Neural cell (in vitro differentiated cells): ENCODE data around the gene ATG7. TPM values are rescaled to one million over a fixed set of nuclear protein-coding genes. Genes with fewer than 3 reads are reported as not detected.

Experiments
- H2AFZ ChIP-seq: fragments of 200-600, 300-800 bp; sonication (generic), shearing (Covaris generic); 2 replicates; pipeline ENCODE4 v1.6.0; 2014; ENCODE audit warnings: low read depth, mild to moderate bottlenecking, antibody characterized with exemption, low read length, moderate library complexity
- H3F3A ChIP-seq: fragments of 200-600 bp; shearing (Covaris generic); 2 replicates; pipeline ENCODE4 v1.6.1; 2016; ENCODE audit warnings: mild to moderate bottlenecking, moderate library complexity, mixed read lengths, antibody characterized with exemption, low read length; ENCODE audit not compliant: insufficient read depth, poor library complexity, severe bottlenecking
- H3K27ac ChIP-seq: fragments of 200-600, 300-800 bp; sonication (generic), shearing (Covaris generic); 2 replicates; pipeline ENCODE4 v1.5.1; 2014; ENCODE audit warnings: mild to moderate bottlenecking, low read length, moderate library complexity
- H3K27me3 ChIP-seq: fragments of 300-800, 200-600 bp; sonication (generic), shearing (Covaris generic); 2 replicates; pipeline ENCODE4 v1.6.0; 2014; ENCODE audit warnings: mild to moderate bottlenecking, low read depth, low read length, moderate library complexity; ENCODE audit not compliant: insufficient read depth
- H3K36me3 ChIP-seq: fragments of 300-800, 200-600 bp; sonication (generic), shearing (Covaris generic); 2 replicates; pipeline ENCODE4 v1.5.1; 2014; ENCODE audit warnings: mild to moderate bottlenecking, antibody characterized with exemption, low read length, moderate library complexity; ENCODE audit not compliant: insufficient read depth
- H3K4me2 ChIP-seq: fragments of 300-800, 200-600 bp; sonication (generic), shearing (Covaris generic); 2 replicates; pipeline ENCODE4 v1.6.0; 2014; ENCODE audit warnings: mild to moderate bottlenecking, low read length
- H3K4me3 ChIP-seq: fragments of 300-800, 200-600 bp; sonication (generic), shearing (Covaris generic); 2 replicates; pipeline ENCODE4 v1.5.1; 2014; ENCODE audit warnings: mild to moderate bottlenecking, low read length, moderate library complexity
- H3K79me2 ChIP-seq: fragments of 200-600 bp; shearing (Covaris generic); replicated peaks from 2 replicates; pipeline ENCODE4 v1.6.0; 2014; ENCODE audit warnings: mild to moderate bottlenecking, low read length, moderate library complexity; ENCODE audit not compliant: insufficient read depth
- H3K9ac ChIP-seq: fragments of 300-800, 200-600 bp; sonication (generic), shearing (Covaris generic); 2 replicates; pipeline ENCODE4 v1.6.1; 2016; ENCODE audit warnings: mild to moderate bottlenecking, low read length, mixed read lengths
- H3K9me2 ChIP-seq: fragments of 200-600 bp; shearing (Covaris generic); 2 replicates; pipeline ENCODE4 v1.6.1; 2016; ENCODE audit warnings: mild to moderate bottlenecking, low read length, mixed read lengths; ENCODE audit not compliant: insufficient read depth
- H3K9me3 ChIP-seq: fragments of 200-600, 300-800 bp; sonication (generic), shearing (Covaris generic); 2 replicates; pipeline ENCODE4 v1.6.1; 2016; ENCODE audit warnings: mild to moderate bottlenecking, mixed run types, low read length, moderate library complexity, mixed read lengths
- H4K20me1 ChIP-seq: fragments of 200-600 bp; shearing (Covaris generic); 2 replicates; pipeline ENCODE4 v1.6.1; 2016; ENCODE audit warnings: mild to moderate bottlenecking, mixed run types; ENCODE audit not compliant: insufficient read depth
- CTCF ChIP-seq: fragments of 450-650 bp; IDR thresholded peaks from 2 replicates; pipeline ENCODE4 v1.5.1; 2014; ENCODE audit warnings: antibody characterized with exemption, mild to moderate bottlenecking, moderate library complexity; ENCODE audit not compliant: poor library complexity, severe bottlenecking
- EP300 ChIP-seq: fragments of 450-650 bp; conservative IDR thresholded peaks from 2 replicates; pipeline ENCODE4 v1.6.1; 2014; ENCODE audit warnings: antibody characterized with exemption, mild to moderate bottlenecking, moderate library complexity; ENCODE audit not compliant: poor library complexity, severe bottlenecking
- EZH2 ChIP-seq: fragments of 200-600, 300-800 bp; shearing (Covaris generic), sonication (generic); IDR thresholded peaks from 2 replicates; pipeline ENCODE4 v1.6.1; 2014; ENCODE audit warnings: antibody characterized with exemption, low read length, borderline replicate concordance, mild to moderate bottlenecking; ENCODE audit not compliant: insufficient read depth, poor library complexity, severe bottlenecking
- MXI1 ChIP-seq: fragments of 450-650 bp; conservative IDR thresholded peaks from 2 replicates; pipeline ENCODE4 v1.6.1; 2014; ENCODE audit warnings: antibody characterized with exemption, mild to moderate bottlenecking; ENCODE audit not compliant: poor library complexity, severe bottlenecking
- POLR2AphosphoS5 ChIP-seq: IDR thresholded peaks from 2 replicates; pipeline ENCODE4 v1.6.1; 2012
- RAD21 ChIP-seq: fragments of 450-650 bp; conservative IDR thresholded peaks from 2 replicates; pipeline ENCODE4 v1.6.1; 2014; ENCODE audit warnings: antibody characterized with exemption, mild to moderate bottlenecking, moderate library complexity
- REST ChIP-seq: IDR thresholded peaks from 2 replicates; pipeline ENCODE4 v1.6.1; 2012; ENCODE audit warnings: borderline replicate concordance
- SMC3 ChIP-seq: fragments of 450-650 bp; conservative IDR thresholded peaks from 2 replicates; pipeline ENCODE4 v1.6.1; 2014; ENCODE audit warnings: antibody characterized with exemption, mild to moderate bottlenecking, moderate library complexity; ENCODE audit not compliant: poor library complexity
- TAF1 ChIP-seq: IDR thresholded peaks from 2 replicates; pipeline ENCODE4 v1.6.1; 2012; ENCODE audit warnings: low read depth
- polyA plus RNA-seq: library from polyadenylated mRNA; depleted of rRNA; stranded (reverse); fragments of >200 nt; gene quantifications from 2 replicates; pipeline ENCODE4 v1.2.3, GENCODE V29; 2014

Gene ATG7
- polyA plus RNA-seq, 1 donor from 2014 or later, result 28.8 TPM

GRCh38 chr3:11386465-11387113, 114.4 kb downstream of the ATG7 start:
- Histone ChIP-seq H3K9ac (no peak overlapping the region), H3K9me3 (no peaks in the 10 kb centered on the region), H4K20me1 (no peaks in the 10 kb centered on the region), H3K27ac (no peak overlapping the region), H3K4me2 (no peak overlapping the region), H3K4me3 (no peak overlapping the region), H3K79me2 (no peaks in the 10 kb centered on the region), H3F3A (no peaks in the 10 kb centered on the region), H3K36me3 (no peaks in the 10 kb centered on the region), H2AFZ (no peak overlapping the region), H3K9me2 (no peaks in the 10 kb centered on the region), H3K27me3 (no peaks in the 10 kb centered on the region)
- TF ChIP-seq CTCF, result no peak
- no peak for TF ChIP-seq POLR2AphosphoS5
- TF ChIP-seq REST, result no peak
- TF ChIP-seq MXI1, result no peak
- no peak for TF ChIP-seq EZH2
- no peak for TF ChIP-seq RAD21
- TF ChIP-seq EP300, result no peak
- TF ChIP-seq SMC3, result no peak
- no peak for TF ChIP-seq TAF1

GRCh38 chr3:11389386-11390268, 117.4 kb downstream of the ATG7 start:
- H4K20me1 ChIP-seq, result no peaks in the 10 kb centered on the region
- no peak for TF ChIP-seq POLR2AphosphoS5
- no peak for TF ChIP-seq EZH2
- TF ChIP-seq SMC3, result no peak
- TF ChIP-seq CTCF, result no peak
- TF ChIP-seq TAF1, result no peak
- TF ChIP-seq RAD21, result no peak
- TF ChIP-seq EP300, result no peak
- TF ChIP-seq MXI1, result no peak
- TF ChIP-seq REST, result no peak
- H3K36me3 ChIP-seq, result no peaks in the 10 kb centered on the region
- H3K9me3 ChIP-seq, result no peaks in the 10 kb centered on the region
- H3F3A ChIP-seq, result no peaks in the 10 kb centered on the region
- no peaks in the 10 kb centered on the region for H3K9me2 ChIP-seq
- no peak overlapping the region for H3K27ac ChIP-seq
- H3K4me2 ChIP-seq, result no peak overlapping the region
- no peak overlapping the region for H2AFZ ChIP-seq
- H3K9ac ChIP-seq, result no peak overlapping the region
- no peak overlapping the region for H3K4me3 ChIP-seq
- H3K79me2 ChIP-seq, result no peaks in the 10 kb centered on the region
- H3K27me3 ChIP-seq, result no peaks in the 10 kb centered on the region
